HAP-1 (cell line): ENCODE data around the gene XYLT1.

Experiments used
- DNase-seq, 2 experiments: peaks; one replicate each; pipeline ENCODE4 v3.0.0-alpha.2; 2016 to 2020; ENCODE audit warnings: low spot score in 2 of 2
- H3K27me3 ChIP-seq: fragments of 250-450 bp; sonication (Bioruptor Pico); 2 replicates; pipeline ENCODE4 v1.5.1; 2020; ENCODE audit warnings: low read depth, mild to moderate bottlenecking, moderate library complexity
- H3K36me3 ChIP-seq: fragments of 250-450 bp; sonication (Bioruptor Pico); replicated peaks from 2 replicates; pipeline ENCODE4 v1.5.1; 2020; ENCODE audit warnings: mild to moderate bottlenecking
- H3K4me1 ChIP-seq: fragments of 250-450 bp; sonication (Bioruptor Pico); 2 replicates; pipeline ENCODE4 v1.5.1; 2020; ENCODE audit warnings: mild to moderate bottlenecking
- H3K4me3 ChIP-seq: fragments of 250-450 bp; sonication (Bioruptor Pico); 2 replicates; pipeline ENCODE4 v1.5.1; 2020; ENCODE audit warnings: mild to moderate bottlenecking, moderate library complexity
- H3K9me3 ChIP-seq: fragments of 250-450 bp; sonication (Bioruptor Pico); 2 replicates; pipeline ENCODE4 v1.5.1; 2020; ENCODE audit warnings: mild to moderate bottlenecking, moderate library complexity
- in situ Hi-C: fragments of 300-500 bp; cut with MboI; formaldehyde crosslinking; loops from 3 replicates; pipeline ENCODE4 v1.14.3; 2020; ENCODE audit warnings: low sequenced_read_pairs, inconsistent platforms, mixed read lengths

XYLT1 gene

DNA sequence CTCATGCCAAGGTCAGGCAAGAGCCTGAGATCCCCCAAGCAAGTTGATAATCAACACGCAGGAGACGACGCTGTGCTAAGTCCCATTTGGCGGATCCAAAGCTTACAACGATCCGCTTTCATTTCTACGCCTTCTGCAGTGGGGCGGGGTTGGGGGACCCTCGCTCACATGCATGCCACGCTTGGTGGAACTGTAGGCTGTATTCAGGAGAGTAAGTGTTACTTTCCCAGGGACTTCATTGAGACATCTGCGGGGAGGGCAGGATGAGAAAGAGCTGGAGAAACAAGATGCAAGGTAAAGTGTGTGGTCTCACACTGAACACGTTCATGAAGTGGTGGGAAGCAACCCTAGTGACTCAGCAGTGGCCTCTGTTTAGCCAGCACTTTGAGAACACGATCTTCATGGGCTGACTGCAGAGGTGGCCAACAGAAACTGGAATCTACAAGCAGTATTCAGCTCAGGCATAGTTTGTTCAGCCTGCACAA lies 100.5 kb downstream of the XYLT1 start:
- no peaks in the 10 kb centered on the region for H3K4me1 ChIP-seq
- no peak for DNase-seq
- no peaks in the 10 kb centered on the region; the same call in 1 of the 2 replicates for H3K9me3 ChIP-seq
- H3K27me3 ChIP-seq = no peaks in the 10 kb centered on the region
- no peak overlapping the region for H3K4me3 ChIP-seq
- in situ Hi-C loops = no loop called here
- no peaks in the 10 kb centered on the region for H3K36me3 ChIP-seq

DNA sequence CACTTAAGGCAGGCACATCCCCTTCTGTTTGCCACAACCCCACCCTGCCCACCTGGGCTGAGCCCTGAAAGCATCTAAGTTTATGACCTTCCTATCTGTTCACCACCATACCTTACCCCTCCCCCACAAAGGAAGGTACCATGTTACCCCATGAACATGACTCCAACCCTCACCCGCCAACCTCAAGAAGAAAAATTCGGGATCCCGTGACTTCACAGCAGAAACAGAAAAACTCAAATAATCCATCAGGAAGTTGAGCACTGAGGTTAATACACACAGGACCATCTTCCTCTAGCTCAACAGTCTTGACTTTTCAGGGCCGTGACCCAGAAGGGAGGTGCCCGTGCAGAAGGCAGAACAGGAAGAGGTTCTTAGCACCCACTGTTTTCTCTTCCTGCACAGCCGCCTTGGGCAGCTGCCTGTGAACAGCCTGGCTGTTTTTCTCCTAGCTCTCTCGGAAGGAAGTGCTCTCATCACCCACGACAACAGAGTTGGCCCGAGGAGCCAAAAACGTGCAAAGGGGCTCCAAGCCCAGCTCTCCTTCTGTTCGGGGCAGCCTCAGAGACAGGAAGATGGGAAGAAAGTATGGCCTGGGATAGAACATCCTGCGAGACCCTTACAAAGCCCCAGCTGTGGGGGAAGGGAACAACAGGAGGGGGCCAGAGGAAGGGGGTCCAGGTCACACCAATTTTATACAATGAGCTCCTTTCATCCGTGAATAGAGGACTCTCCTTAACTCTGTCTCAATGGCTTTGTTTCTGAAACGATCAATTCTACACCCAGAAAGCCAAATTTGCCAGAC lies 101.1 kb downstream of the XYLT1 start:
- no peaks in the 10 kb centered on the region for H3K27me3 ChIP-seq
- no peaks in the 10 kb centered on the region for H3K4me1 ChIP-seq
- H3K4me3 ChIP-seq = no peak overlapping the region
- no peak for DNase-seq
- in situ Hi-C loops = no loop called here
- no peaks in the 10 kb centered on the region for H3K36me3 ChIP-seq
- H3K9me3 ChIP-seq = no peaks in the 10 kb centered on the region; the same call in 1 of the 2 replicates

- no peaks in the 10 kb centered on the region for H3K4me1 ChIP-seq
- DNase-seq = no peak
- in situ Hi-C loops = no loop called here
- no peaks in the 10 kb centered on the region; the same call in 1 of the 2 replicates for H3K9me3 ChIP-seq
- no peak overlapping the region for H3K4me3 ChIP-seq
- H3K36me3 ChIP-seq = no peaks in the 10 kb centered on the region
- H3K27me3 ChIP-seq = no peaks in the 10 kb centered on the region
Observed at GRCh38 chr16:17368951-17369350, 101.8 kb downstream of the XYLT1 start.

DNA sequence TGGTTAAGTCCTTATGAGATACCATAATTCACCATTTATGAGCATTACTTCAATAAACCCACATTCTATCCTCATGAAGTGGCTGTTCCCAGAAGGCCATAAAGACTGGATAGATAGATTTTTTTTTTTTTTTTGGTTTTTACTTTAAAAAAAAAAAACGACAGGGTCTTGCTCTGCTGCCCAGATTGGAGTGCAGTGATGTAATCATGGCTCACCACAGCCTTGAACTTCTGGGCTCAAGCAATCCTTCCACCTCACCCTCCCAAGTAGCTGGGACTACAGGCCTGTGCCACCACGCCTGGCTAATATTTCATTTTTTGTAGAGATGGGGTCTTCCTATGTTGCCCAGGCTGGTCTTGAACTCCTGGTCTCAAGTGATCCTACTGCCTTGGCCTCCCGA lies 102.3 kb downstream of the XYLT1 start:
- Histone ChIP-seq H3K4me1 (no peaks in the 10 kb centered on the region), H3K36me3 (no peaks in the 10 kb centered on the region), H3K4me3 (no peak overlapping the region), H3K9me3 (no peaks in the 10 kb centered on the region; the same call in 1 of the 2 replicates), H3K27me3 (no peaks in the 10 kb centered on the region)
- no peak for DNase-seq
- in situ Hi-C loops = no loop called here

GRCh38 chr16:17367923-17368322 lies 102.8 kb downstream of the XYLT1 start:
- Histone ChIP-seq H3K9me3 (no peaks in the 10 kb centered on the region; the same call in 1 of the 2 replicates), H3K27me3 (no peaks in the 10 kb centered on the region), H3K36me3 (no peaks in the 10 kb centered on the region), H3K4me3 (no peak overlapping the region), H3K4me1 (no peaks in the 10 kb centered on the region)
- no peak for DNase-seq
- in situ Hi-C loops = no loop called here

- DNase-seq = no peak
- no peaks in the 10 kb centered on the region for H3K27me3 ChIP-seq
- H3K36me3 ChIP-seq = no peaks in the 10 kb centered on the region
- H3K4me3 ChIP-seq = no peak overlapping the region
- in situ Hi-C loops = no loop called here
- H3K4me1 ChIP-seq = no peaks in the 10 kb centered on the region
- no peaks in the 10 kb centered on the region for H3K9me3 ChIP-seq
Observed at GRCh38 chr16:17367036-17367435, 103.7 kb downstream of the XYLT1 start.

- no peaks in the 10 kb centered on the region for H3K9me3 ChIP-seq
- DNase-seq = no peak
- no peaks in the 10 kb centered on the region for H3K4me1 ChIP-seq
- no peaks in the 10 kb centered on the region for H3K27me3 ChIP-seq
- no peak overlapping the region for H3K4me3 ChIP-seq
- no peaks in the 10 kb centered on the region for H3K36me3 ChIP-seq
- in situ Hi-C loops = no loop called here
Observed at GRCh38 chr16:17366299-17366961, 104.3 kb downstream of the XYLT1 start.

DNA sequence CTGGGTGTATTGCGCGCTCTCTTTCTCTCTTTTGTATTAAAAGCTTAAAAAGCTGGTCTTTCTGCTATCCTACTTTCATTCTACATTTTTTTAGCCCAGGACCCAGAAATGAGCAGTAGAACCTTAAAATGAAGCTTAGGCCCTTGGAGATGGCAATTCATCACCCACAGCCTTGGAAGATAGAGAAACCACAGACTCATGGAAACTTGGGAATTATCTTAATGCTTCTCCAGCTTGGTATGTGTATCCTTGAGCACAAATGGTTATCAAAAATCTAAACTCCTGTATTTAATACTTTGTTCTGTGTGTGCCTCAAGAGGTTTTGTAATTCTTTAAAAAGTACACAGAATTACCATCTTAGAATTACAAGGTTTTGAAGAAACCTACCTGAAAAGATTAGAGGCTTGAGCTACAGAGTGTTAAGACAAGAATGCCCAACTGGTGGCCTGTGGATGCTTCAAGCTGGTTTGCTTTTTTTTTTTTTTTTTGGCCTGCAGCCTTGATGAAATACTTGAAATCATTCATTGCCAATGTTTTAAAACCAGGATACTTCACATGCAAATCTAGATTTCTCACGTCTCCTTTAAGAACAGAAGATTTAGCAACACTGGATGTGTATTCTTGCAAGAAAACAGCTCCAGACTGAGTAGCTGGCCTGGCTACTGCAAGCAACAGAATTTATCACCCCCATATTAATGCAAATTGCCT lies 105.0 kb downstream of the XYLT1 start:
- no peaks in the 10 kb centered on the region for H3K27me3 ChIP-seq
- H3K9me3 ChIP-seq = no peaks in the 10 kb centered on the region
- no peaks in the 10 kb centered on the region for H3K36me3 ChIP-seq
- H3K4me1 ChIP-seq = no peaks in the 10 kb centered on the region
- in situ Hi-C loops = no loop called here
- no peak for DNase-seq
- H3K4me3 ChIP-seq = no peak overlapping the region

GRCh38 chr16:17365211-17365541 lies 105.6 kb downstream of the XYLT1 start:
- H3K9me3 ChIP-seq = no peaks in the 10 kb centered on the region
- in situ Hi-C loops = no loop called here
- no peaks in the 10 kb centered on the region for H3K36me3 ChIP-seq
- no peaks in the 10 kb centered on the region for H3K4me1 ChIP-seq
- no peaks in the 10 kb centered on the region for H3K27me3 ChIP-seq
- DNase-seq = no peak
- H3K4me3 ChIP-seq = no peak overlapping the region

GRCh38 chr16:17364319-17365210 lies 106.2 kb downstream of the XYLT1 start:
- Histone ChIP-seq H3K36me3 (no peaks in the 10 kb centered on the region), H3K9me3 (no peaks in the 10 kb centered on the region), H3K27me3 (no peaks in the 10 kb centered on the region), H3K4me1 (no peaks in the 10 kb centered on the region), H3K4me3 (no peak overlapping the region)
- DNase-seq = no peak
- in situ Hi-C loops = no loop called here

- H3K4me1 ChIP-seq = no peaks in the 10 kb centered on the region
- in situ Hi-C loops = no loop called here
Observed at GRCh38 chr16:17362946-17363345, 107.8 kb downstream of the XYLT1 start.

GRCh38 chr16:17362183-17362582 lies 108.6 kb downstream of the XYLT1 start:
- in situ Hi-C loops = no loop called here
- H3K27me3 ChIP-seq = no peaks in the 10 kb centered on the region
- H3K9me3 ChIP-seq = no peaks in the 10 kb centered on the region
- DNase-seq = no peak
- no peak overlapping the region for H3K4me3 ChIP-seq
- H3K4me1 ChIP-seq = no peaks in the 10 kb centered on the region
- no peaks in the 10 kb centered on the region for H3K36me3 ChIP-seq

More at GRCh38 chr16:17362946-17363345, 107.8 kb downstream of the XYLT1 start:
- no peaks in the 10 kb centered on the region for H3K27me3 ChIP-seq
- no peaks in the 10 kb centered on the region for H3K9me3 ChIP-seq
- DNase-seq = no peak
- no peak overlapping the region for H3K4me3 ChIP-seq
- no peaks in the 10 kb centered on the region for H3K36me3 ChIP-seq

- no peaks in the 10 kb centered on the region for H3K27me3 ChIP-seq
- no peaks in the 10 kb centered on the region for H3K36me3 ChIP-seq
- no peaks in the 10 kb centered on the region for H3K9me3 ChIP-seq
- H3K4me3 ChIP-seq = no peak overlapping the region
- no peaks in the 10 kb centered on the region for H3K4me1 ChIP-seq
- DNase-seq = no peak
- in situ Hi-C loops = no loop called here
Observed at GRCh38 chr16:17360693-17361122, 110.1 kb downstream of the XYLT1 start.
